Activated CD8-positive, alpha-beta memory T cell treated with anti-CD3 and anti-CD28 coated beads, Interleukin-2, amount 50 U/mL, for 1 hour (primary cell): Measurements from ENCODE around the gene SLAMF7.
"Not testable (repeated sequence)": the region's sequence is repeated elsewhere in the genome, so short reads cannot be mapped to it uniquely, and the experiment has no call there.

Experiments
- DNase-seq: peaks from one replicate; pipeline ENCODE4 v3.0.0-alpha.2; 2020; ENCODE audit errors: extremely low read depth

SLAMF7 gene

DNA sequence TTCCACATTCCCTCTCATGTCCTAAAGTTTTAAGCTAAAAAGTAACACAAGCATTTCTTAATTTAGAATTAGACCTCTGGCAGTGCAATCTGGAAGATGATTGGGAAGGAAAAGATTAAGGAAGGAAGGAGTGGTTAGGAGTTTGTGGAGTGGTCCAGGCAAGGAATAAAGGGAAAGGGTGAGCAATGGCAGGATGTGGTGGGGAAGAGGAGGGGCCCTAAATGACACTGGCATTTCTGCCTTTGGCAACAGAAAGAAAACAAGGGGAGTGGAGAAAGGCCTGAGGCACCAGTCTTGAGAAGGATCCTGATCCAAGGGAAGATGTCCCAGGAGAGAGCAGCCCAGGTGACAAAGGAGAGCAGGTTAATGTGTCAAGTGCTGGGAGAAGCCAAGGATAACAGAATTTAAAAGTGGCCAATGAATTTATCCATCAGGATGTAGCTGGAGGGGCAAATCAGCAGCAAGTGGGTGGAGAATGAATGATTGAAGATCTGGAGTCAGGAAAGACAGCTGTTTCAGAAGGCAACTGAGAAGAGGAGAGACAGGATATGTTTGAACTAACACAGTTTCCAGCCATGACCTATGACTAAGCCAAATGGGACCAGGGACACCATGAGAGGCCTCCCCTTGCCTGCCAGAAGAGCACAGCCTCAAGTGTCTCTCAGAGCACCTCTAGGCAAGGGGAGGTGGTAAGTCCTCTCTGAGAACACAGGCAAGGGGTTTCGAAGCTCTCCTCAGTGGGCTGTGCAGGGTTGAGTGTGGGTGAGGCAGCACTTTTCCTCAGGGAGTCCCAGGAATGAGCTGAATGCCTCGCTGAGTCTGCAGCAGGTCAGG lies 36.1 kb downstream of the SLAMF7 start:
- DNase-seq = no peak

DNA sequence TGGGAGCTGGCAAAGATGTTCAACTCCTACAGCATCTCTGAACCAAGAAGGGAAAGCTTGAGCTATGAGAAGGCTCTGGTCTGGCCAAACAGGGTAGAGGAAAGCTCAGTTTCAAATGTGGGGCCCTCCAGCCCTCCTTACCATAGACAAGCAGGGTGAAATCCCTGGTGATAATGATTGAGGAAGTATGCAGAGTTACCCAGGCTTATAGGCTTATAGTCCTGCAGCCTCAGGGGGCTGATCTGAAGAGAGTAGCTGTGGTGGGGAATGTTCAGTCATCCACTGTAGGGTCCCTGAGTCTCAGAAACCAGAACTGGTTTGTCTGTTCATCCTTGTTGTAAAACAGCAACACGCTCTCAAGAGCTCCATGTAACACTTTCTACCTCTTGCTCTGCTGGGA lies 37.1 kb downstream of the SLAMF7 start:
- DNase-seq = no peak

DNA sequence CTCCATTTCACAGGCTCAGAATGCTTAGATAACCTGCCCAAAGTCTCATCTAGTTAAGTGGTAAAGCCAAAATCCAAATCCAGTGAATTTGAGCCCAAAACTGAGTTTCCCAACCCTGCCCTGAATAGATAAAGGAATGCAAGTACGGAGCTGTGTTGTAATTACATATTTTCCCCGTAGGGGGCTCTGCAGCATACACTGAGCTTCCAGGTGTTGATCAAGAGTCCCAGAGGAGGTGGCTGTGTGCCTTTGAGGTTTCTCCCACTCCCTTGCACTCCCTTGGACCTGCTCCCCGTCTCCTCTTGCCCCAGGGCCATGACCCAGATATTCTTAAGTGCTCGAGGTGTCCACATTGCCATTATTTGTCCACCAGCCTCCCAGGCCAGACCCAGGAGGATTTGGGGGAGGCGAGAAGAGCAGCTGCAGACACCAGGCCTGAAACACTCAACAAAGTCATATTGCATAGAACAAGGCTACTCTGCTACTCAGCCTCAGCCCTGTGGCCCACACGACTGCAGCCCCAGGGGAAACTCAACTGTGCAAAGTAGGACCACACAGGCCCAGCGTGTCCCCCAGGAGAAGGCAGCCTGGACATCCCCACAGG lies 38.5 kb downstream of the SLAMF7 start:
- no peak for DNase-seq

DNA sequence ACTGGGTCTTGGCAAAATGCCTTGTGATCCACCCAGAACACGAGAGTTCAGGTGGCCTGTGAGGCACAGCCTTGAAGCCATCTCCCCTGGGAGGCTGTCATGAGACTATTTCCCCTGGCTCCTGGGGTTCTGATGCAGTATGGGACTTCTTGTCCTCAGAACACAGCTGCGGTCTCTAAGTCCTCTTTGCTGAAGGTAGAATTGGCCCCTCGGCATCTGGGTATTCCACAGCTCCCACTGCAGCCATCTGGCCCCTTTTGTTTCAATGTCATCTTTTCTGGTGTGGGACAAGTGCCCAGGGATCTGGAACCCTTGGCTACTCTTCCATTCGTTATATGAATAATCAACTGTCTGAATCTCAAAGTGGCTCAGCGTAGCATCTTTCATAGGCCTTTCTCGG lies 39.9 kb downstream of the SLAMF7 start:
- DNase-seq = no peak

- DNase-seq = no peak
Measured at GRCh38 chr1:160779626-160780397, 40.8 kb downstream of the SLAMF7 start.

GRCh38 chr1:160780398-160780755 lies 41.3 kb downstream of the SLAMF7 start:
- no peak for DNase-seq

DNA sequence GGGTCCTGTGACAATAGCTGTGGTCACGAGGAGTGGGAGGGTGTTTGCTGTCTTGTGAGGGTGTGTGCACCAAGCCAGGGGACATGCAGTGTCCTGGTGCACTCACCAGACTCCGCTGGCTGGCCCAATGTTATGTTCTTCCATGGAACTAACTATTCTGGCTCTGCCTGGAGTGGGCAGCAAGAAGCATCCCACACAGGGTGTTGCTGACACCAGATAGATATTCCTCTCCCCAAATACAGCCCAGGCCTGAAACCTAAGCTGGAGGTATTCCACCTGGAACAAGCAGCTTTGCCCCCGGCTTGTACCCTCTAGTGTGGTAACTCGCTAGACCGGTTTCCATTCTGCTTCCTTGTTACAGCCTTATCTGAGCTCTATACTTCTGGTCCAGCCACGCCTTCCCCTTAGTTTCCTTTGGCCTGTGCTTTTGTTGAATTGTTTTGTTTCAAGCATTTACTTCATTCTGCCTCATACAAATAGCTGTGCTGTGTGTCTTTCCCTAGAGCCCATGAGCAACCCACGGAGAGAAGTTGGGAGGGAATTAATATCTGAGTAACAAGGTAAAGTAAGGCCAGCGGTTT lies 42.2 kb downstream of the SLAMF7 start:
- DNase-seq = no peak

DNA sequence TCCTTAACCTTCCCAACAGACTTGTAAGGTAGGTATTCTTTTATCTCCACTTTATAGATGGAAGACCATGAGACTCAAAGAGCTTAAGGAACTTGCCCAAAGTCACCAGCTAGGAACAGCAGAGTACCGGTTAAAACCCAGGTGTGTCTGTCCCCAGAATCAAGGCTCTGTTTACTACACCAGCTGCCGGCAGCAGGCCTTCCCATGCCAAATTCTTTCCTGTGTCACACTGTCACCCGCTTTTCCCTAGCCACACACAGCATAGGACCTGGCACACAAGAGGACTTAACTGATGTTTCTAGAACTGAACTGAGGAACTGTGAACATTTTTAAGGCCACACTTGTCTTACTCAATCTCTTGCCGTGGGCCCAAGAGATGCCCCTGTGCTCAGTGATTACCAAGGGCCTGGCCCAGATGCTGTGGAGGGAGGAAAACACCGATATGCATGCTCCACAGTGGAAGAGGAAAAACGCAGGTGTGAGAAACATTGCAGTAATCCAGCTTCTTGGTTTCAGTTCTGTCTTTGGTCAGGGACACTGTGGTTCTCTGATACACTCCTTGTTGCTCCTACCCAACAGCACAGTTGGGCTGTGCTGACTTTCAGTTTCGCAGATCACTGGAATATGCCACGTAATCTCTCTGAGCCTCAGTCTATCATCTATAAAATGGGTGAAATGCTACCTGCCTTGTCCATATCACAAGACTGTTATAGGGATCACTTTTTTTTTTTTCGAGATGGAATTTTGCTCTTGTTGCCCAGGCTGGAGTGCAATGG lies 43.1 kb downstream of the SLAMF7 start:
- no peak for DNase-seq

DNA sequence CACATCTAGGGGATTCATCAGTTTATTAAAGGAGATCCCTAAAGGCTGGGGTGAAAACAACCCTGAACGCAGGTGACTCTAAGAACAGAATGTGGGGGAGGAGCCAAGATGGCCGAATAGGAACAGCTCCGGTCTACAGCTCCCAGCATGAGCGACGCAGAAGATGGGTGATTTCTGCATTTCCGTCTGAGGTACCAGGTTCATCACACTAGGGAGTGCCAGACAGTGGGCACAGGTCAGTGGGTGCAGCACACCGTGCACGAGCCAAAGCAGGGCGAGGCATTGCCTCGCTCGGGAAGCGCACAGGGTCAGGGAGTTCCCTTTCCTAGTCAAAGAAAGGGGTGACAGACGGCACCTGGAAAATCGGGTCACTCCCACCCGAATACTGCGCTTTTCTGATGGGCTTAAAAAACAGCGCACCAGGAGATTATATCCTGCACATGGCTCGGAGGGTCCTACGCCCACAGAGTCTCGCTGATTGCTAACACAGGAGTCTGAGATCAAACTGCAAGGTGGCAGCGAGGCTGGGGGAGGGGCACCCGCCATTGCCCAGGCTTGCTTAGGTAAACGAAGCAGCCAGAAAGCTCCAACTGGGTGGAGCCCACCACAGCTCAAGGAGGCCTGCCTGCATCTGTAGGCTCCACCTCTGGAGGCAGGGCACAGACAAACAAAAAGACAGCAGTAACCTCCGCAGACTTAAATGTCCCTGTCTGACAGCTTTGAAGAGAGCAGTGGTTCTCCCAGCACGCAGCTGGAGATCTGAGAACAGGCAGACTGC lies 44.1 kb downstream of the SLAMF7 start:
- DNase-seq = not testable (repeated sequence)

DNA sequence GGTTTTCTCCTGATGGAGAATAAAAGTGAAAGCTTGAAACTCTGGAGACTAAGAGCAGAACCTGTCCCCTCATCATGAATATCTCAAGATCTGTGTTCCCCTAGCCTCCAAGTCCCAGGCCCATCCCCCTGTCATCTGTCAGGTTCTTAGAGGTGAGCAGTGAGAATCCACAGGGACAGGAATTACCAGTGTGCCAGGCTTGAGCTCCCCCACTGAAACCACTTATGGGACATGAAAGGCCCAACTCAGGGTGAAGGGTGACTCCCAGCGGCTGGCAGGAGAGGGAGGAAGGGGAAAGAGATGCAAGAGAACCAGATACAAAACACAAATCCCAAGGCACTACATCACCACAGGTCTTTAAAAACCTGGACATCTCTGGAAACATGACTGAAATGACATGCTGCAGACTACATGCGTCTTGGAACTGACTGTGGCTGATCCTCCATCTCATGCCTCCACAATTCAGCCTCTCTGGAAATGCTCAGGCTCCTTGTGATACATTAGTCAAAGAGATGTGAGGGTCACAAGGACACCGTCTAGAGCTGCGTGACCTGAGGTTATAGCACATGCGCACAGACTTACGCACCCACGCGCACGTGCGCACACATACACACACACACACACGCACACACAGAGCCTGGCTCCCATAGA lies 50.1 kb downstream of the SLAMF7 start:
- DNase-seq = no peak

GRCh38 chr1:160789702-160790611 lies 50.9 kb downstream of the SLAMF7 start:
- DNase-seq = no peak

- no peak for DNase-seq
Measured at GRCh38 chr1:160794376-160794775, 55.3 kb downstream of the SLAMF7 start.

DNA sequence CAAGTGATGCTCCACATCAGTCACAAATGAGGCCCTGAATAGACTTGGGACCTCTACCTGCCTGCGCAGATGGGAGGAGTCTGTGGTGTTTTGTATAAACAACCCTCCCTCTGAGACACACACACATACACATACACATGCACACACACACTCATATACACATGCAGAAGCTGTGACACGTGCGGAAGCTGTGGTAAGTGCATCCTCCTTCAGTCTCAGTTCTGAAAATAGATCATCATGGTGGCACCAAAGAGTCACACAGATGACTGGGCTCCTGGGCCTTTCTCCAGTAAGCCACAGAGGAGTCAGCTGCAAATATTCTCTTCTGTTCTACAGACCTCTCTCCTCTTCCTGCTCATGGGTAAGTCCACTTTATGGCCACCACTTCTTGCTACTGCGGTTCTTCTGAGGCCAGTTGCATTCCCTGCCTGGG lies 56.9 kb downstream of the SLAMF7 start, which contains the start of gene LY9:
LY9 (plus strand) TSS at position 224 of the 433 bp plus-strand sequence; CDS start at position 238, 14 bp downstream.
- peak; percentile 84 for DNase-seq

DNA sequence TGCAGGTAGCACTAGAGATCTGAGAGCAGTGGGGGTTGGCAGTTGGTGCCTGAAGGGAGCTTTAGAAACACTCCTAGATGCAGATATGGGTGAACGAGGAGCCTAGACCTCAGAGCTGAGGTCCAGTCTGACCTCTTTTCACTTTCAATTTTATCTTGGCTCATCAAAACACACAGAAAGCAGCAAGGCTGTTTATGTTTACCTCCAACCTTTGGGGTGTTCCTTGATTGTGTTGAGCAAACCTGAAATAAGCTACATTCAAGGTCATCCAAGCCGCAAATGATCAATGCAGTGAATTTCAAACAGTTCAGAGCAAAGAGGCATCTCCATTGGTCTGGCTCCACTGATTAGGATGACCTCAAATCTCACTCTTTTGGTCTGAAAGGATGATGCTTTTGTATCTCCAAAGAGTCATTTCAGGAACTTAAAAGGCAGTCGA lies 58.2 kb downstream of the SLAMF7 start:
- no peak for DNase-seq

DNA sequence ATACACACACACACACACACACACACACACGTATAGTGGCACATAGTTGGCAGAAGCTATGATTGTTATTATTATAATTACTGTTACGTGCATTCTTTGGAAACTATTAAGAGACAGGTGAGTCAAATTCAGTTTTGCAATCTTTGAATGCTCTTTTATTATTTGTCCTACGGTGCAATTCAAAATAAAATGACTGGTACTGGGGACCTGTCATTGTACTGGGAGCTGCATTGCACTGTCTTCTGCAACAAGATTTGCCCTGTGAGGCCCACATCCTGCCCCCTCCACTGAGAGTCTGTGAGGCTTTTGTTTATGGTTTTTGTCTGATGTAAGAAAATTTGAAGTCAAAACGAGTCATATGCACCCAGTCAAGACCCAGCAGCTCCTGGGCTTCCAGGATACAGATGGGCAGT lies 58.8 kb downstream of the SLAMF7 start:
- DNase-seq = no peak

- DNase-seq = no peak
Measured at GRCh38 chr1:160798439-160798838, 59.4 kb downstream of the SLAMF7 start.

GRCh38 chr1:160799641-160800040 lies 60.6 kb downstream of the SLAMF7 start:
- no peak for DNase-seq

DNA sequence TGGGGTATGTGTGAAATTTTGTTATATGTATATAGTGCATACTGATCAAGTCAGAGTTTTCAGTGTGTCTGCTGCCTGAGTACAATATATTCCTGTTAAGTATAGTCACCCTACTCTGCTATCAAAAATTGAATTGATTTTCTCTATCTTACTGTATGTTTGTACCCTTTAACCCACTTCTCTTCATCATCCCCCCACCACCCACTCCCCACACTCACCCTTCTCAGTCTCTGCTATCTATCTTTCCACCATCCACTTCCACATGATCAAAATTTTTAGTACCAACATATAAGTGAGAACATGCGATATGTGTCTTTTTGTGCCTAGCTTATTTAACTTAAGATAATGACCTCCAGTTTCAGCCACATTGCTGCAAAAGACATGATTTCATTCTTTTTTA lies 61.1 kb downstream of the SLAMF7 start:
- no peak for DNase-seq
